H1 (cell line): ENCODE results near the gene PHLDA2. TPM values are rescaled to one million over a fixed set of nuclear protein-coding genes. Genes with fewer than 3 reads are reported as not detected.

Experiments used
- CTCF ChIA-PET: fragments of 300-600 bp; sonication (Branson Sonifier 250); formaldehyde crosslinking; loops from one replicate; lab custom pipeline; 2021; ENCODE audit not compliant: partially characterized antibody; lab: Charles Lee
- POLR2A ChIA-PET: fragments of 300-600 bp; sonication (Branson Sonifier 250); formaldehyde crosslinking; loops from one replicate; lab custom pipeline; 2021; ENCODE audit warnings: inconsistent platforms; ENCODE audit not compliant: partially characterized antibody; lab: Charles Lee
- DNase-seq, 2 experiments: peaks; one replicate each; pipeline versions ENCODE4 v3.0.0 to v3.0.0-alpha.2; 2010 to 2022; ENCODE audit warnings: low spot score in 2 of 2, low read depth in 1 of 2, mixed read lengths in 1 of 2
- FAIRE-seq: peaks from 2 replicates; lab custom pipeline; 2011; peaks lifted over from hg19 to GRCh38; lab: Jason Lieb, UNC
- H2AFZ ChIP-seq: 2 replicates; pipeline ENCODE4 v1.8.1; 2012; ENCODE audit warnings: low read length, inconsistent platforms
- H2AK5ac ChIP-seq: 2 replicates; pipeline ENCODE4 v1.6.1; 2013; ENCODE audit warnings: low read depth, low read length
- H2BK120ac ChIP-seq: replicated peaks from 2 replicates; pipeline ENCODE3; 2013; ENCODE audit warnings: low read depth, low read length, inconsistent platforms
- H2BK12ac ChIP-seq: 2 replicates; pipeline ENCODE4 v1.6.1; 2013; ENCODE audit warnings: low read depth, low read length
- H2BK15ac ChIP-seq: 2 replicates; pipeline ENCODE4 v1.6.1; 2013; ENCODE audit warnings: low read length
- H2BK20ac ChIP-seq: 2 replicates; pipeline ENCODE4 v1.6.1; 2013; ENCODE audit warnings: low read length
- H2BK5ac ChIP-seq: 2 replicates; pipeline ENCODE4 v1.6.1; 2013; ENCODE audit warnings: low read depth, low read length
- H3K14ac ChIP-seq: 2 replicates; pipeline ENCODE4 v1.6.1; 2013; ENCODE audit warnings: inconsistent platforms; ENCODE audit not compliant: insufficient read length
- H3K18ac ChIP-seq: 2 replicates; pipeline ENCODE4 v1.6.1; 2013; ENCODE audit warnings: low read length; ENCODE audit errors: extremely low read depth
- H3K23ac ChIP-seq: 2 replicates; pipeline ENCODE4 v1.6.1; 2013; ENCODE audit warnings: inconsistent platforms; ENCODE audit not compliant: insufficient read length
- H3K23me2 ChIP-seq: 2 replicates; pipeline ENCODE4 v1.6.1; 2013; ENCODE audit warnings: low read depth, low read length
- H3K27ac ChIP-seq: 2 replicates; pipeline ENCODE4 v1.6.1; 2011; ENCODE audit warnings: low read depth, low read length, inconsistent platforms
- H3K27me3 ChIP-seq, 4 experiments: replicated peaks in 1 of 4; 1 replicate in 1 of 4; 2 replicates in 3 of 4; pipeline versions ENCODE4 v1.6.1 to v1.8.1; 2011 to 2013; ENCODE audit warnings: low read length in 3 of 4, mild to moderate bottlenecking in 3 of 4, inconsistent platforms in 2 of 4, mixed read lengths in 2 of 4, moderate library complexity in 1 of 4; ENCODE audit not compliant: control insufficient read depth in 3 of 4, insufficient read depth in 3 of 4; ENCODE audit errors: extremely low read depth in 1 of 4
- H3K36me3 ChIP-seq, 4 experiments: 2 replicates each; pipeline versions ENCODE4 v1.6.1 to v1.8.1; 2011 to 2013; ENCODE audit warnings: mild to moderate bottlenecking in 4 of 4, low read length in 3 of 4, moderate library complexity in 2 of 4, control low read depth in 1 of 4, inconsistent platforms in 1 of 4; ENCODE audit not compliant: insufficient read depth in 4 of 4, control insufficient read depth in 2 of 4
- H3K4ac ChIP-seq: replicated peaks from 2 replicates; pipeline ENCODE3; 2013; ENCODE audit warnings: low read length, low read depth, mixed read lengths, inconsistent platforms; ENCODE audit not compliant: insufficient read length
- H3K4me1 ChIP-seq, 4 experiments: replicated peaks in 1 of 4; 1 replicate in 1 of 4; 2 replicates in 3 of 4; pipeline versions ENCODE4 v1.6.1 to v1.8.1; 2011 to 2013; ENCODE audit warnings: low read length in 3 of 4, inconsistent platforms in 2 of 4, mixed read lengths in 1 of 4; ENCODE audit not compliant: insufficient read depth in 4 of 4, control insufficient read depth in 3 of 4
- H3K4me2 ChIP-seq, 2 experiments: 2 replicates each; pipeline versions ENCODE4 v1.6.1 to v1.8.1; 2011 to 2013; ENCODE audit warnings: low read depth in 2 of 2, low read length in 2 of 2, control low read depth in 1 of 2, inconsistent platforms in 1 of 2, mild to moderate bottlenecking in 1 of 2; ENCODE audit not compliant: insufficient read depth in 1 of 2
- H3K4me3 ChIP-seq, 4 experiments: fragments of 200-600, 300-600 bp in 1 of 4; sonication (generic), shearing (Covaris generic), sonication (Bioruptor Twin) in 1 of 4; 2 replicates each; pipeline versions ENCODE4 v1.5.1 to v1.8.1; 2011 to 2016; ENCODE audit warnings: low read length in 4 of 4, low read depth in 3 of 4, control low read depth in 2 of 4, inconsistent platforms in 2 of 4, mild to moderate bottlenecking in 2 of 4, mixed read lengths in 1 of 4, moderate library complexity in 1 of 4; ENCODE audit not compliant: insufficient read depth in 2 of 4; ENCODE audit errors: extremely low read depth in 1 of 4
- H3K56ac ChIP-seq: replicated peaks from 2 replicates; pipeline ENCODE3; 2013; ENCODE audit warnings: low read depth, mild to moderate bottlenecking, mixed read lengths, low read length, inconsistent platforms; ENCODE audit not compliant: insufficient read length
- H3K79me1 ChIP-seq: 2 replicates; pipeline ENCODE4 v1.6.1; 2013; ENCODE audit warnings: low read depth, low read length, control low read depth
- H3K79me2 ChIP-seq, 2 experiments: 2 replicates each; pipeline versions ENCODE4 v1.6.1 to v1.8.1; 2012 to 2013; ENCODE audit warnings: low read length in 2 of 2, mild to moderate bottlenecking in 2 of 2, inconsistent platforms in 1 of 2; ENCODE audit not compliant: insufficient read depth in 2 of 2, control insufficient read depth in 1 of 2
- H3K9ac ChIP-seq, 4 experiments: replicated peaks in 1 of 4; 1 replicate in 1 of 4; 2 replicates in 3 of 4; pipeline versions ENCODE4 v1.6.1 to v1.8.1; 2011 to 2013; ENCODE audit warnings: low read depth in 3 of 4, low read length in 3 of 4, control low read depth in 2 of 4, mild to moderate bottlenecking in 2 of 4, moderate library complexity in 2 of 4, inconsistent platforms in 1 of 4; ENCODE audit errors: extremely low read depth in 1 of 4
- H3K9me3 ChIP-seq, 2 experiments: 2 replicates each; pipeline versions ENCODE4 v1.6.1 to v1.8.1; 2012 to 2013; ENCODE audit warnings: mild to moderate bottlenecking in 2 of 2, moderate library complexity in 2 of 2, control low read depth in 1 of 2, inconsistent platforms in 1 of 2, low read depth in 1 of 2, low read length in 1 of 2, mixed read lengths in 1 of 2; ENCODE audit not compliant: insufficient read depth in 2 of 2
- H4K20me1 ChIP-seq, 2 experiments: replicated peaks in 1 of 2; 2 replicates each; pipeline versions ENCODE3 to v1.8.1; 2011 to 2013; ENCODE audit warnings: inconsistent platforms in 2 of 2, low read length in 2 of 2, mild to moderate bottlenecking in 1 of 2; ENCODE audit not compliant: insufficient read depth in 2 of 2, control insufficient read depth in 1 of 2
- H4K5ac ChIP-seq: 2 replicates; pipeline ENCODE4 v1.6.1; 2013; ENCODE audit warnings: low read length, low read depth, mixed read lengths, inconsistent platforms; ENCODE audit not compliant: insufficient read length
- H4K8ac ChIP-seq: 2 replicates; pipeline ENCODE4 v1.8.0; 2013; ENCODE audit warnings: mild to moderate bottlenecking, moderate library complexity, low read length, inconsistent platforms; ENCODE audit not compliant: insufficient read depth; ENCODE audit errors: extremely low read depth
- H4K91ac ChIP-seq: replicated peaks from 2 replicates; pipeline ENCODE3; 2013; ENCODE audit warnings: low read length, mixed read lengths, inconsistent platforms; ENCODE audit not compliant: insufficient read length
- BCL11A ChIP-seq, 2 experiments: IDR thresholded peaks; one replicate each; pipeline ENCODE4 v1.6.1; 2011; ENCODE audit warnings: low read depth in 2 of 2, low read length in 2 of 2, mild to moderate bottlenecking in 2 of 2
- FOSL1 ChIP-seq: IDR thresholded peaks from 2 replicates; pipeline ENCODE4 v1.6.1; 2011; ENCODE audit warnings: mild to moderate bottlenecking, low read depth, low read length, moderate library complexity; ENCODE audit not compliant: insufficient read depth
- WGBS, 2 experiments: shearing (Covaris generic) in 1 of 2; methylation state at CpG; one replicate each; pipeline versions ENCODE4 v1.1.6 to v1.1.7; 2013 to 2015; ENCODE audit warnings: low lambda C conversion rate in 2 of 2, mixed read lengths in 2 of 2, inconsistent platforms in 1 of 2, low coverage in 1 of 2, missing lambda C conversion rate in 1 of 2; ENCODE audit not compliant: insufficient replicate concordance in 2 of 2, insufficient coverage in 1 of 2, insufficient read length in 1 of 2; ENCODE audit errors: extremely low coverage in 1 of 2, missing lambda C conversion rate in 1 of 2; 5-methylcytosine and 5-hydroxymethylcytosine counted together
- polyA plus RNA-seq, 7 experiments: library from polyadenylated mRNA; depleted of rRNA in 3 of 7; stranded (reverse) in 5 of 7; unstranded in 2 of 7; fragments of >200 nt in 5 of 7; fragments of 200-250 nt in 2 of 7; gene quantifications; 1 replicate in 5 of 7; 2 replicates in 1 of 7; 4 replicates in 1 of 7; pipeline versions ENCODE4 v1.2.1 to v1.2.3, GENCODE V29; 2011 to 2013; ENCODE audit warnings: missing spikeins in 2 of 7, mixed read lengths in 2 of 7
- total RNA-seq: library from RNA; stranded (reverse); fragmentation: NEBNext Ultra II Directional; extraction: Animal tissue kit (Norgen Biotek cat#: 25700); gene quantifications from 2 replicates; pipeline ENCODE4 v1.2.1, GENCODE V29; 2021

PHLDA2 gene
- total and polyA plus RNA-seq, 2 of the 8 experiments (the other 6 are each of a cell fraction or from before 2014, with no cell fraction given), result 5.2 to 7.6 TPM

DNA sequence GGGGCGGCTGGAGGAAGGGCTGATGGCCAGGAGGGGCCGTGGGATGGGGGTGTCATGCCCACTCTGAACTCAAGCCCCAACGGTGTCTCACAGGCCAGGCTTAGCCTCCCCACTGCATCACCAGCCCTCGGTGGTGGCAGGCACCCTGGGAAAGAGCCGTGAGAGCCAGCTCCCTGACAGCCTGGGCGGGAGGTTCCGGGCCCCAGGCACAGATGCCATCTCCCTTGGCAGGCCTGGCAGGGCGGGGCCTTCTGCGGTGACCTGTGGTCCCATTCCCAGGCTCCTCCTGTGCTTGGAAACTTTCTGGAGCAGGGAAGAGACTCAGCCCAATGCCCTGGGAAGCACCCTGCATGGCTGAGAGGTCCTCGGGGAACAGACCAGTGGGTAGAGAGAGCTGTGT is 4.8 kb downstream of the PHLDA2 start:
- Histone ChIP-seq H3K79me2 (no peaks in the 10 kb centered on the region), H3K9me3 (no peaks in the 10 kb centered on the region), H2BK20ac (no peak overlapping the region)
- 97% methylated on average over 8 of the region's 10 CpGs; no CpG with 5 or more reads in 1 of the 2 experiments for WGBS, 2 experiments
- FAIRE-seq, result no peak
- TF ChIP-seq FOSL1, result no peak
- TF ChIP-seq BCL11A (IDR thresholded peaks at IDR 0.05; ENCODE audit: low read depth in 2 of 2, low read length in 2 of 2), result no peak
- TF ChIP-seq, all 59 proteins: peak for 0
- Histone ChIP-seq H2AK5ac (no peak overlapping the region), H3K14ac (no peak overlapping the region), H4K8ac (no peak overlapping the region; the same call in 1 of the 2 replicates), H3K79me1 (no peaks in the 10 kb centered on the region), H3K27ac (no peak overlapping the region), H2BK15ac (no peak overlapping the region), H3K27me3 (peaks cover 21 to 35% (median 29%) of the 10 kb centered on the region in 4 experiments), H3K4me2 (no peak overlapping the region), H3K18ac (no peak overlapping the region), H2BK12ac (no peak overlapping the region), H3K4me3 (no peak overlapping the region), H3K23ac (no peak overlapping the region), H3K9ac (no peak overlapping the region), H3K4ac (no peak overlapping the region), H4K5ac (no peak overlapping the region), H3K36me3 (no peaks in the 10 kb centered on the region), H3K4me1 (peaks cover 0 to 7% (median 2%) of the 10 kb centered on the region in 4 experiments; a peak in 3 of 7 replicates), H4K91ac (no peak overlapping the region), H3K23me2 (peaks cover 8% of the 10 kb centered on the region; the same call in 1 of the 2 replicates), H4K20me1 (peaks cover 4 to 9% of the 10 kb centered on the region in 2 experiments), H2AFZ (no peak overlapping the region), H2BK5ac (no peak overlapping the region), H3K56ac (no peak overlapping the region), H2BK120ac (no peak overlapping the region)
- ChIA-PET CTCF (interaction anchor here (0.5 to 2.1 kb wide), 5 partner anchors 21 to 504 kb away, joined by 3 to 9 read pairs (median 3); no protein-coding TSS in a partner anchor), POLR2A (interaction anchor here (1.3 kb wide), 1 partner anchor 33 kb away, joined by 4 read pairs; no protein-coding TSS in a partner anchor)
- DNase-seq, result no peak
